Measurements from ENCODE around the gene DMXL2. TPM values are rescaled to one million over a fixed set of nuclear protein-coding genes. Genes with fewer than 3 reads are reported as not detected.

DMXL2 gene
- total RNA-seq, 4 donors from 2014 or later = 34.7 to 81.2 (median 69.3) TPM

- TF ChIP-seq, protein P1, sequence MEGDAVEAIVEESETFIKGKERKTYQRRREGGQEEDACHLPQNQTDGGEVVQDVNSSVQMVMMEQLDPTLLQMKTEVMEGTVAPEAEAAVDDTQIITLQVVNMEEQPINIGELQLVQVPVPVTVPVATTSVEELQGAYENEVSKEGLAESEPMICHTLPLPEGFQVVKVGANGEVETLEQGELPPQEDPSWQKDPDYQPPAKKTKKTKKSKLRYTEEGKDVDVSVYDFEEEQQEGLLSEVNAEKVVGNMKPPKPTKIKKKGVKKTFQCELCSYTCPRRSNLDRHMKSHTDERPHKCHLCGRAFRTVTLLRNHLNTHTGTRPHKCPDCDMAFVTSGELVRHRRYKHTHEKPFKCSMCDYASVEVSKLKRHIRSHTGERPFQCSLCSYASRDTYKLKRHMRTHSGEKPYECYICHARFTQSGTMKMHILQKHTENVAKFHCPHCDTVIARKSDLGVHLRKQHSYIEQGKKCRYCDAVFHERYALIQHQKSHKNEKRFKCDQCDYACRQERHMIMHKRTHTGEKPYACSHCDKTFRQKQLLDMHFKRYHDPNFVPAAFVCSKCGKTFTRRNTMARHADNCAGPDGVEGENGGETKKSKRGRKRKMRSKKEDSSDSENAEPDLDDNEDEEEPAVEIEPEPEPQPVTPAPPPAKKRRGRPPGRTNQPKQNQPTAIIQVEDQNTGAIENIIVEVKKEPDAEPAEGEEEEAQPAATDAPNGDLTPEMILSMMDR (IDR thresholded peaks at IDR 0.05) = no peak
- no peak for TF ChIP-seq POLR2A (IDR thresholded peaks at IDR 0.05)
- H3K27ac ChIP-seq = no peak overlapping the region
- H3K9me3 ChIP-seq = no peaks in the 10 kb centered on the region
- peaks cover 0 to 12% (median 0%) of the 10 kb centered on the region in 3 donors for H3K36me3 ChIP-seq
- no peak overlapping the region for H3K4me3 ChIP-seq
- no peaks in the 10 kb centered on the region for H3K4me1 ChIP-seq
- no peaks in the 10 kb centered on the region for H3K27me3 ChIP-seq
- no peak for DNase-seq
Observed at GRCh38 chr15:51533672-51534398, 88.7 kb downstream of the DMXL2 start.

DNA sequence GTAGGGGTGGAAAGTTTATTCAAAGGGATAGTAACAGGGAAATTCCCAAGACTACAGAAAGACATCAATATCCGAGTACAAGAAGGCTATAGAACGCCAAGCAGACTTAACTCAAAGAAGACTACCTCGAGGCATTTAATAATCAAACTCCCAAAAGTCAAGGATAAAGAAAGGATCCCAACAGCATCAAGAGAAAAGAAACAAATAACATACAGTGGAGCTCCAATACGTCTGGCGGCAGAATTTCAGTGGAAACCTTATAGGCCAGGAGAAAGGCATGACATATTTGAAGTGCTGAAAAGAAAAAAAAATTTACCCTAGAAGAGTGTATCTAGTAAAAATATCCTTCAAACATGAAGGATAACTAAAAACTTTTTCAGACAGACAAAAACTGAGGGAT, 95.6 kb downstream of the DMXL2 start:
- peaks cover 0 to 8% (median 0%) of the 10 kb centered on the region in 3 donors for H3K36me3 ChIP-seq
- no peaks in the 10 kb centered on the region for H3K4me1 ChIP-seq
- H3K4me3 ChIP-seq = no peak overlapping the region
- H3K9me3 ChIP-seq = no peaks in the 10 kb centered on the region
- TF ChIP-seq POLR2A (IDR thresholded peaks at IDR 0.05) = no peak
- TF ChIP-seq, protein P1 (IDR thresholded peaks at IDR 0.05) = no peak
- no peaks in the 10 kb centered on the region for H3K27me3 ChIP-seq
- DNase-seq = no peak
- no peak overlapping the region for H3K27ac ChIP-seq

DNA sequence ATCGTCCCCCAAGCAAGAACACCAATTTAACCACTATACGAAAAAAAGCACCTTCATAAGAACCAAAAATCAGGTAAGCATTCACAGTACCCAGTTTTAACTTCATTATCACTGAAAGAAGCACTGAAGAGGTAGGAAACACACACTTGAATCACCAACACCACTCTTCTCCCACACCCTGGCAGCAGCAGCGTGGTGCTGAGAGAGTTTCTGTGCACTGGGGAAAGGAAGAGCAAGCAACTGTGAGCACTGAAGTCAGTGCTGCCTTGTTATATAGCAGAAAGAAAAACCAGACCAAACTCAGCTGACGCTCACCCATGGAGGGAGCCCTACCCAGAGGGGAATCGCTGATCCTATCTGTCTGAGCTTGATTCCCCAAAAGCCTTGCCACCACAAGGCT, 98.2 kb downstream of the DMXL2 start:
- no peak overlapping the region for H3K27ac ChIP-seq
- H3K4me3 ChIP-seq = no peak overlapping the region
- no peaks in the 10 kb centered on the region for H3K9me3 ChIP-seq
- H3K36me3 ChIP-seq = peaks cover 0 to 7% (median 0%) of the 10 kb centered on the region in 3 donors
- H3K27me3 ChIP-seq = no peaks in the 10 kb centered on the region
- no peak for TF ChIP-seq POLR2A (IDR thresholded peaks at IDR 0.05)
- TF ChIP-seq, protein P1 (IDR thresholded peaks at IDR 0.05) = no peak
- no peak for DNase-seq
- no peaks in the 10 kb centered on the region for H3K4me1 ChIP-seq

GRCh38 chr15:51516291-51516690, 106.3 kb downstream of the DMXL2 start:
- peaks cover 0 to 28% (median 0%) of the 10 kb centered on the region in 3 donors for H3K36me3 ChIP-seq
- TF ChIP-seq POLR2A (IDR thresholded peaks at IDR 0.05) = no peak
- no peaks in the 10 kb centered on the region for H3K27me3 ChIP-seq
- DNase-seq = no peak
- no peak overlapping the region for H3K27ac ChIP-seq
- no peaks in the 10 kb centered on the region for H3K4me1 ChIP-seq
- no peaks in the 10 kb centered on the region for H3K9me3 ChIP-seq
- H3K4me3 ChIP-seq = no peak overlapping the region

DNA sequence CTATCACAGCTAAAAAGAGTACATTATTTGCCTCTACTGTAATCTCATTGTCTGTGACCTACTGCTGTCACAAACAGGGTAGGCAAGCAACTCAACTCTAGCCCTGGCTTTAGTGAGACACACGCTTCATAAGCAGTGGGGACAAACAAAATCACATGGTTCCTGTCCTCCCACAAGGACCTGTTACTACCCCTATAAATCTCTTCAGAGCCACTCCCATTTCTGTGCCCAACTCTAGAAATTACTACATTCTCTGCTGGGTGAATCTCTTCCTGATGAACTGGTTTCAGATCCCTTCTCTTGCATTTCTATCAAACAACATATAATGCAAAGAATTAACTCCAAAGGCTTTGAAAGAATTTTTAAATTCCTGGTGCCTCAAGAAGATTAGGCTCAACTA, 117.3 kb downstream of the DMXL2 start:
- TF ChIP-seq, protein P1 (IDR thresholded peaks at IDR 0.05) = no peak
- no peak for TF ChIP-seq POLR2A (IDR thresholded peaks at IDR 0.05)
- Histone ChIP-seq H3K27me3 (no peaks in the 10 kb centered on the region), H3K9me3 (no peaks in the 10 kb centered on the region), H3K27ac (no peak overlapping the region), H3K36me3 (peaks cover 0 to 14% (median 0%) of the 10 kb centered on the region in 3 donors), H3K4me1 (no peaks in the 10 kb centered on the region), H3K4me3 (no peak overlapping the region)
- DNase-seq = no peak

GRCh38 chr15:51503003-51503402, 119.6 kb downstream of the DMXL2 start:
- H3K27me3 ChIP-seq = no peaks in the 10 kb centered on the region
- DNase-seq = no peak
- H3K27ac ChIP-seq = no peak overlapping the region
- no peaks in the 10 kb centered on the region for H3K9me3 ChIP-seq
- no peaks in the 10 kb centered on the region for H3K4me1 ChIP-seq
- H3K36me3 ChIP-seq = peaks cover 0 to 26% (median 0%) of the 10 kb centered on the region in 3 donors
- TF ChIP-seq, protein P1 (IDR thresholded peaks at IDR 0.05) = no peak
- no peak for TF ChIP-seq POLR2A (IDR thresholded peaks at IDR 0.05)
- no peak overlapping the region for H3K4me3 ChIP-seq
